Stimulated activated CD8-positive, alpha-beta memory T cell treated with anti-CD3 and anti-CD28 coated beads, Interleukin-12 subunit alpha, Interleukin-12 subunit beta, amount 100 ng/mL, for 4 hours (primary cell): ENCODE data around the gene PHLPP1.
"Not testable (repeated sequence)": the region's sequence is repeated elsewhere in the genome, so short reads cannot be mapped to it uniquely, and the experiment has no call there.

Experiments
- DNase-seq: peaks from one replicate; pipeline ENCODE4 v3.0.0-alpha.2; 2020; ENCODE audit warnings: low read depth

PHLPP1 gene

GRCh38 chr18:62717925-62718800 lies 2.8 kb downstream of the PHLPP1 start:
- no peak for DNase-seq

- no peak for DNase-seq
These were observed 4.7 kb downstream of the PHLPP1 start for GRCh38 chr18:62720048-62720447.

- no peak for DNase-seq
These were observed 5.6 kb downstream of the PHLPP1 start for GRCh38 chr18:62720766-62721613.

GRCh38 chr18:62721839-62722795 lies 6.8 kb downstream of the PHLPP1 start:
- no peak for DNase-seq

- no peak for DNase-seq
These were observed 8.4 kb downstream of the PHLPP1 start for GRCh38 chr18:62723666-62724281.

- no peak for DNase-seq
These were observed 10.6 kb downstream of the PHLPP1 start for GRCh38 chr18:62725896-62726295.

- DNase-seq = no peak
These were observed 12.9 kb downstream of the PHLPP1 start for GRCh38 chr18:62728254-62728653.

DNA sequence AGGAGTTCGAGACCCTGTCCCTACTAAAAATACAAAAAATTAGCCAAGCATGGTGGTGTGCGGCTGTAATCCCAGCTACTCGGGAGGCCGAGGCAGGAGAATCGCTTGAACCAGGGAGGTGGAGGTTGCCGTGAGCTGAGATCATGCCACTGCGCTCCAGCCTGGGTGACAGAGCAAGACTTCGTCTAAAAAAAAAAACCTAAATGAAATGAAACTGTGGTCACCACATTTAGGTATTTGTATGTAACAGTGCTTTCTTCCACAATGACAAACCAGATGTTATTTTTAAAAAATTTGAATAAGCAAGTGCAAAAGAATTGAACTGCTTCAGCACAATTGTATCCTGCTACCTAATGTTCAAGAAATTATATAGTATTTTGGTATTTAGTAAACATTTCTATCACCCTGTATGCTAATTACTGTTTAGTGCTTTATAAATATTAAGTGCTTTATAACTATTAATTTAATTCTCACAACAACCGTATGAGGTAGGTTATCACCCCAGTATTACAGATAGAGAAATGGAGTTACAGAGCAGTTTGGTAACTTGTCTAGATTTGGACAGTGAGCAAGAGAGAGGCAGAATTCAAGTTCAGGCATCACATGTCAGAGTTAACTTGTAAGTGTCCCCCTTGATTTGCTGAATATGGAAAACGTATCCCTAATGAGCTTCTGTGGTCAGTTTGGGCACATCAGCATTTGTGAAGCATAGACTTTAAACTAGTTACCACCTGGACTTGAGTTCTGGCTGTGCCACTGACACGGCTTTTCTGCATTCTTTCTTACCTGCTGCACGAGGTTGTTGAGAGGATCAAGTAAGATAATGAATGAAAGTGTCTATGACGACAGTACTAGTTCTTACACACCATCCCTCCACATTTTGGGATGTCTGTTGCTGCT lies 14.4 kb downstream of the PHLPP1 start:
- no peak for DNase-seq

GRCh38 chr18:62730941-62731340 lies 15.6 kb downstream of the PHLPP1 start:
- DNase-seq = no peak

DNA sequence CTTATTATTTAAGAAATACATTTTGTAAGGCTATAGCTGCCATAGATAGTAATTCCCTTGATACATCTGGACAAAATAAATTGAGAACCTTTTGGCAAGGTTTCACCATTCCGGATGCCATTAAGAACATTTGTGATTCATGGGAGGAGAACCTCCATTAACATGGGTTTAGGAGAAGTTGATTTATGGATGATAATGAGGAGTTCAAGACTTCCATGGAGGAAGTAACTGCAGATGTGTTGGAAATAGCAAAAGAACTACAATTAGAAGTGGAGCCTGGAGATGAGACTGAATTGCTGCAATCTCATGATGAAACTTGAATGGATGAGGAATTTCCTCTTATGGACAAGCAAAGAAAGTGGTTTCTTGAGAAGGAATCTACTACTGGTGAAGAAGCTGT lies 17.3 kb downstream of the PHLPP1 start:
- no peak for DNase-seq

GRCh38 chr18:62734290-62734689 lies 18.9 kb downstream of the PHLPP1 start:
- DNase-seq = no peak

GRCh38 chr18:62735387-62735786 lies 20.0 kb downstream of the PHLPP1 start:
- no peak for DNase-seq

DNA sequence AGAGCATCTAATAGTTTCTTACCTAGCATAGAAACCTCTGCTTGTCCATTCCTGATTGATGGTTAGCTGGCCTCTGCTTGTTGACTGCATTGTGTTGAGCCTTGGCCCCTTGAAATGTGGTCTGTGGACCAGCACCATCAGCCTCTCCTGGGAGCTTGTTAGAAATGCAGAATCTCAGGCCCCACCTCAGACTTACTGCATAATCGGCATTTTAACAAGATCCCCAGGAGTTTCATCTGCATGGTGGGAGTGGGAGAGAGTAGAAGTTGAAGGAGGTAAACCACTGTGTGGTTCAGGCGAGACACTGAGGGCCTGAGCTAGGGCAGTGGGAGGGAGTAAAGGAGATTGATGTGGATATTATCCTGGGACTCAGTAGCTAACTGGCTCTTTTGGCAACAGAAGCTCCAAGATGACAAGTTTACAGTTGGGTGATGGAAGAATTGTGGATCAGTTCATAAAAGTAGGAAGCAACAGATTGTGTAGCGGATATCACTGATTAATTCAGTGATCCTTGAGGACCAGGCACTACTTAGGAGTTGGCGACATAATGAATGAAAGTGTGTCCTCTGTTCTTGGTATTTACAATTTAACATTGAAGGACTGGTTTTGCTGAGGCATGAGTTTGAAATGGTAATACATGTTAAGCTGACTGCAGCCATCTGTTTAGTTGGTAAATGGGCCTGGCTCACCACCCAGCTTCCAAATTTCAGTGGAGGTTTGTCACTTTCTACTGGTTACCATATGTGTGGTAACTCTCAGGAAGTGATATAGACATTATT lies 20.9 kb downstream of the PHLPP1 start:
- DNase-seq = no peak

DNA sequence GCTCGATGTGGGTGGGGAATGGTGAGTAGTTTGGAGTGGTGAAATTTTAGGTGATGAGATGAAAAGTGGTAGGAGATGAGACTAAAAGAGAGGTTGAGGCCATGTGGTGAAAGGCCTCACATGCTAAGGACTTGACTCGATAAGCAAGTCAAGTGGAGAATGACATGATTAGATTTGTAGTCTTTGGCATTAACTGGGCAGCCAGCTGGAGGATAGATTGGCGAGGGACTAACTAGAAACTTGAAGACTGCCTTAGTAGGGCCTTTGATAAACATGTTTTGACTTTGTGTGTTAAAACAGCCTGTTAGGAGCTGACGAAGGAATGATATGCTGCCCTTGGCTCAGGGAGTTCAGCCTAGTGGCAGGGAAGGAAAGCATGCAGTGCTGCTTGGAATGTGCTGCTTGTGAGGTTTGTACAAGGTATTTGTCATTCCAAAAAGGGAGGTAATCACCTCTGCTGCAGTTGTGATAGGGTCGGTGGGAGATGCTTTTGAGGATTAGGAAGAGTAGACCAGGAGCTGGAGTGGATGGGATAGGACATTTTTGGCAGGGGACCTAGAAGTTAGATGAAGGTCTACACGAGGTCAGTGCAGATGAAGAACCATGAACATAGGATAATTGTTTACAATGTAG lies 22.0 kb downstream of the PHLPP1 start:
- DNase-seq = no peak

DNA sequence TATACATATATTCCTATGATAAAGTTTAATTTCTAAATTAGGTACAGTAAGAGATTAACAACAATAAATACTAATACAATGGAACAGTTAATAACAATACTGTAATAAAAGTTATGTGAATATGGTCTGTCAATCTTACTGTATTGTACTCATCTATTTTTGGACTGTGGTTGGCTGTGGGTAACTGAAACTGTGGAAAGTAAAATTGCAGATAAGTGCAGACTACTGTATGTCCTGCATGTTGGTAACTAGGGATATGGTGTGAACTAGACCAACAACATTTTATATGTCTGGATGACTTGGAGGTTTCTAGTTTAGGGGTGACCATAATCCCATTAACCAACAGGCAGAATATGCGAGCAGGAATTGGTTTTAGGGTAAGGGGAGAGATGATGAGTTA lies 23.3 kb downstream of the PHLPP1 start:
- DNase-seq = no peak

GRCh38 chr18:62739911-62740310 lies 24.6 kb downstream of the PHLPP1 start:
- no peak for DNase-seq

GRCh38 chr18:62740650-62741049 lies 25.3 kb downstream of the PHLPP1 start:
- not testable (repeated sequence) for DNase-seq

- no peak for DNase-seq
These were observed 25.8 kb downstream of the PHLPP1 start for GRCh38 chr18:62741118-62741566.

DNA sequence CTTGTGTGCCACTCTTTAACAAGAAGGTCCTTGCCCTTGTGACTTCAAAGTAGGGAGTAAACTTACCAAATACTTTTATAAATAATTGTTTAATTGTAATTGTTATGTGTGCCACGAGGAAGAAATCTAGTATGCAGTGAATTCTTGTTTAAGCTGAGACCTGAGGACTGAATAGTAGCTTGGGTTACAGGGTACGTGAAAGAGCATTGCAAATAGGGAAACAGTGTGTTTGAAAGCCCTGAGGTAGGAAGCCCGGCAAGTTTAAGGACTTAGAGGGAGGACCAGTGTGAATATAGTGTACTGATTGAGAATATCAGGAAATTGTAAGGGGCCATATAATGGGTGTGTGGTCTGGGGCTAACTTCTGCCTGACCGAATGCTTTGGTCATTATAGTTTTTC lies 26.2 kb downstream of the PHLPP1 start:
- no peak for DNase-seq
